ENCODE results near the gene CTDSPL2.
"Not testable (repeated sequence)": the region's sequence is repeated elsewhere in the genome, so short reads cannot be mapped to it uniquely, and the experiment has no call there.

The CTDSPL2 gene

DNA sequence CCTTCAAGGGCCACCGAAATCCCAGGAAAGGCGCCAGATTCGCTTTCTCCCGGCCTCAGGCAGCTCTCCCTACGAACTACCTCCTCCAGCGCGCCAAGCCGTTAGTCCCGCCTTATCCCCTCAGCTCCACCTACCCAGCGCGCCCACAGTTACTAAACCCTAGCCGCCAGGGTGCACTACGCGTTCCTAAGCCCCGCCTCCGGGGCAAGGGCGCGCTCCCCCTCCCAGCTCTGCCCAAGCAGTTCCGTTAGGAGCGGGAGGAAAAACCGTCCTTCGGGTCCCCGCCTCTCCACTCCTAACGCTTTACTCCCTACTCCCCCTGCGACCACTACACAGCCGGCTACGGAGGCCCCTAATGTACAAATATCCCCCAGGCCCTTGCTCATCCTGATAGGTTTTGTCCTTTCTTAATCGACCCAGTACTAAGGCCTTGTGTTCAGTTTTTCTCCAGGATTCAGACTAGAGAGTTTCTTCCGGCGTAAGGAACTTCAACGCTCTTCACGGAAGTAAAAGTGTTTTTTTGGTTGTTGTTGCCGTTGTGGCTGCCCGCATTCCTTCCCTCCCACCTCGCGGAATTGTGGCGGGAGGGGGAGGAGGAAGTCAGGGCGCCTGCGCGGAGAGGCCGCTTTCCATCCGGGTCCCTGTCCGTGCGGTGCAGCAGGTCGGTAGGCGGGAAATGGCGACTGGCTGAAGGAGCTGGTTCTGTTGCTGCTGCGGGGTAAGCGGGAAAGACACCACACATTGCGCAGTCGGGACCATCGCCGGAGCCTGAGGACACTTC lies at the start of gene CTDSPL2:
TSS of gene CTDSPL2 (plus strand) at position 655 of the 781 bp plus-strand sequence. CDS start 31,386 bp downstream, outside the sequence.
- peak; percentile 99 for DNase-seq (ENCODE audit: low spot score)

DNA sequence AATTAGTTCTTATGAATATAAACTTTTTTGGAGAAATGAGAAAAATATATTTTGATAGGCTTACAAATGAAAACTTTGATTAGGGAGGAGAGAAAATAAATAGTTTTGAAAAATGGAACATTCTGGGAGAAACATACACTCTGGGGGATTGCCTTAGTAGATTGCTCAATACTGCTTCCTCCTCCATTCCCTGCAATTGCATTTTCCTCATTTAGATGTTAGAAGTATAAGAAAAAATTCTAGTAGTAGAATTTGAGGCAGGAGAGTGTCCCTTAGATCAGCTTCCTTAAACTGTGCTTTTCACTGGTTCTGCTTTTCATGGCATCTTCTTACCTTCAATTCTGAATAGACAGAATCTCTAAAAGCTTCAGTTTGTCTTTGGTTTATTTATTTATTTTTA lies 46.2 kb upstream of the CTDSPL2 start:
- DNase-seq (ENCODE audit: low spot score): no peak

GRCh38 chr15:44385344-44385942 lies 42.0 kb upstream of the CTDSPL2 start:
- DNase-seq (ENCODE audit: low spot score): no peak

- no peak for DNase-seq (ENCODE audit: low spot score)
These were observed 33.4 kb upstream of the CTDSPL2 start for GRCh38 chr15:44394062-44394461.

- DNase-seq (ENCODE audit: low spot score): no peak
These were observed 32.9 kb upstream of the CTDSPL2 start for GRCh38 chr15:44394562-44394961.

GRCh38 chr15:44397869-44398268 lies 29.6 kb upstream of the CTDSPL2 start:
- DNase-seq (ENCODE audit: low spot score): no peak

GRCh38 chr15:44414001-44414400 lies 13.4 kb upstream of the CTDSPL2 start:
- no peak for DNase-seq (ENCODE audit: low spot score)

- DNase-seq (ENCODE audit: low spot score): peak; percentile 17
These were observed 611 bp downstream of the CTDSPL2 start for GRCh38 chr15:44427756-44428724.

DNA sequence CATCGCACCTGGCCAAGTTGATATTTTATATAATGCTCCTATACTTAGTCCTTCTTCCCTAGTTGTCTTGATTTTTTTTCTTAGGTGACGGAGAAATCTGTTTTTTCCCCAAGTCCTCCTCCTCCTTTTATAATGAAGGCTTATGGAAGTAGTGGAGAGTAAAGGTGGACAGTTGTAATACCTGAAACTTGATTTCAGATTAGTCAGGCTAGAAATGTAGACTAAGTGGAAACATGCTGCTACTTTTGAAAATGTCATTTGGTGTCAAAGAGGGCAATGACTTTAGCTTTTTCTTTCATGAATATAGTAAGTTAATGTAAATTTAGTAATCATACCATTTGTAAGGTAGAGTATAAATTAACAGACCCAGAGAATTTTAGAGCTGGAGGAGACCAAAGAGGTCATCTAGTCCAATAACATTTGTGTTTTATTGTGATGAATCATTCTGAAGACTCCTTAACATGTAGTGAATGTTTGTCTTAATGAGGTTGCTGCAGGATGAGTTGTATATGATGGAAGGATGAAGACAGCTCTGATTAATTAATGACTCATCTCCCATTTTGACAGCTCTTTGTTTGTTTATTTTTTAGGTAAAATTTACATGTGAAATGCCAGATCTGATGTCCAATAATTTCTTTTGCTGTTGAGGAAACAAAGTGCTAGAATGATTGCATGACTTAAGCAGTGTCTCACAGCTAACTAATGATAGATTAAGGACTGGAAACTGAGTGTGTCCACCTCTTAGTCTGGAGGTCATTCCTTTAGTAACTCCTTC lies 8.7 kb downstream of the CTDSPL2 start:
- DNase-seq (ENCODE audit: low spot score): no peak

DNA sequence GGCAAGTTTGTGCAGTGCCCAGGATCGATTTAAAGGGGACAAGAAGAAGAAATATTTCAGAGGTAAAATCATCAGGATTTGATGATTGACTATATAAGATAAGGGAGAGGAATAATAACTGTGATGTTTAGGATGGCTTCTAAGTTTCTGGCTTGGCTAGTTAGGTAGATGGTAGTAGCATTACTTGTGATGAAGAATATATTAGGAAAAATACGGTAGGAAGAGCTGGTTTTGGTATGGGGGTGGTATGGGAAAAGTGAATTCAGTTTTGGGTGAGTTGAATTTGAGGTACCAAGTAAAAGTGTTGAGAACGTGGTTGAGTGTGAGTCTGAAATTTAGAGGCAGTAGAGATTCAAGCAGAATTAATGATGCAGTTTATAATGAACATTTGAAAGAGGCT lies 11.0 kb downstream of the CTDSPL2 start:
- DNase-seq (ENCODE audit: low spot score): no peak

- DNase-seq (ENCODE audit: low spot score): no peak
These were observed 13.7 kb downstream of the CTDSPL2 start for GRCh38 chr15:44441095-44441501.

- no peak for DNase-seq (ENCODE audit: low spot score)
These were observed 16.1 kb downstream of the CTDSPL2 start for GRCh38 chr15:44443515-44443914.

GRCh38 chr15:44447772-44448376 lies 20.4 kb downstream of the CTDSPL2 start:
- no peak for DNase-seq (ENCODE audit: low spot score)

DNA sequence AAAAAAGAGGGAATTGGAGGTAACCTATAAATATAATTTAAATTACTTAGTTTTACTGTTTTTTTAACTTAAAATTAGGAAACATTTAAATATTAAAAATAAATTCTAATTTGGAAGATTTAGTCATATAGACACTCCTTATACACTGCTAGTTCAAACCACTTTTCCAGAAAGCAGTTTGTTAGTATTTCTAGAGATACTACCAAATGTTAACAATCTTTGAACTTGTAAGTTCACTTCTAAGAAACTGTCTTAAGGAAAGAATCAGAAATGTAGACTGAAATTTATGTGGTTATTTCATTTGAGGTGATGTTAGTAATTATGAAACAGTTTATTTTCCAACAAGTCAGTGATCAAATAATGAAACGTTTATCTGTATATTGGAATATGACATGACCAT lies 22.7 kb downstream of the CTDSPL2 start:
- DNase-seq (ENCODE audit: low spot score): no peak

GRCh38 chr15:44453578-44454283 lies 26.3 kb downstream of the CTDSPL2 start:
- not testable (repeated sequence) for DNase-seq (ENCODE audit: low spot score)

- no peak for DNase-seq (ENCODE audit: low spot score)
These were observed 31.0 kb downstream of the CTDSPL2 start for GRCh38 chr15:44458429-44458828.

DNA sequence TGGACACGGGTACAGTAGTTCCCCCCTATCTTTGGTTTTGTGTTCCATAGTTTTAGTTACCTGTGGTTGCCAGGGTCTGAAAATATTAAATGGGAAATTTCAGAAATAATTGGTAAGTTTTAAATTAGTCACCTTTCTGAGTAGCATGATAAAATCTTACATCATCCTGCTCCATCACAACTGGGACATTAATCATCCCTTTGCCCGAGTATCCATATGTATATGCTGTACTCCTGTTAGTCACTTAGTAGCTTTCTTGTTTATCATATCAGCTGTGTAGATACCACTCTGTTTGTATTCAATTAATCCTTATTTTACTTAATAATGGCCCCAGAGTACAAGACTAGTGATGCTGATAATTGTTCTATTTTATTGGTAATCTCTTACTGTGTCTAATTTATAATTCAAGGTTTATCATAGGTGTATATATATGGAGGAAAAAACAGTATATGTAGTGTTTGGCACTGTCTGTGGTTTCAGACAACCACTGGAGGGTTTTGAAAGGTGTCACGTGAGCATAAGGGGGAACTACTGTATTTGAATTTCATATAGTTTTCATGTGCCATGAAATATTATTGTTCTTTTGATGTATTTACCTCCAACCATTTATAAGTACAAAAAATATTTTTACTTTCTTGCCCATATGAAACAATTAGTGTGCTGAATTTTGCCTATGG lies 41.4 kb downstream of the CTDSPL2 start:
- no peak for DNase-seq (ENCODE audit: low spot score)

DNA sequence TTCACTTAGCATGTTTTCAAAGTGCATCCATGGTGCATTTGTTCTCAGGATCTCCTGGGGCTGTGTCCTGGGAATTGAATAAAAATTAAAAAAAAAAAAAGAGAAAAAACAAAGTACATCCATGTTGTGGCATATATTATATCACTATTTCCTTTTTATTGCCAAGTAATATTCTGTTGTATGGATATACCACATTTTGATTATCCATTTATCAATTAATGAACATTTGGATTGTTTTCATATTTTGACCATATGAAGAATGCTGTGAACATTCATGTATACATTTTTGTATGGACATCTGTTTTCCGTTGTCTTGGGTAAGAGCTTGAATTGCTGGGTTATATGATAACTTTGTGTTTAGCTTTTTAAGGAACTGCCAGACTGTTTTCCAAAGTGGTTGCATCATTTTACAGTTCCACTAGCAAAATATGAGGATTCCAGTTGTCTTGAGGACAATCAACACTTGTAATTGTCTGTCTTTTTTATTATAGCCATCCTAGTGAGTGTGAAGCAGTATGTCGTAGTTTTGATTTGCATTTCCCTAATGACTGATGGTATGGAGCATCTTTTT lies 44.5 kb downstream of the CTDSPL2 start:
- no peak for DNase-seq (ENCODE audit: low spot score)

DNA sequence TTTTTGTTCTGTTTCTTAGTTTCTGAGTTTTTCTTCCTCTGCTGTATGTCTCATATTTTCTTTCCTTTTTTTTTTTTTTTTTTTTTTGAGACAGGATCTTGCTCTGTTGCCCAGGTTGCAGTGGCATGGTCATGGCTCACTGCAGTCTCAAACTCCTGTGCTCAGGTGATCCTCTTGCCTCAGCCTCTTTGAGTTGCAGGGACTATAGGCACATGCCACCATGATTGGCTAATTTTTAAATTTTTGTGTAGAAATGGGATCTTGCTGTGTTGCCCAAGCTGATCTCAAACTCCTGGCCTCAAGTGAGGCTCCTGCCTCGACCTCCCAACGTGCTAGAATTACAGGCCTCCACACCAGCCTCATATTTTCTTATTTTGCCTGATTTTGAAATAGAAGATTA lies 51.9 kb downstream of the CTDSPL2 start:
- no peak for DNase-seq (ENCODE audit: low spot score)

DNA sequence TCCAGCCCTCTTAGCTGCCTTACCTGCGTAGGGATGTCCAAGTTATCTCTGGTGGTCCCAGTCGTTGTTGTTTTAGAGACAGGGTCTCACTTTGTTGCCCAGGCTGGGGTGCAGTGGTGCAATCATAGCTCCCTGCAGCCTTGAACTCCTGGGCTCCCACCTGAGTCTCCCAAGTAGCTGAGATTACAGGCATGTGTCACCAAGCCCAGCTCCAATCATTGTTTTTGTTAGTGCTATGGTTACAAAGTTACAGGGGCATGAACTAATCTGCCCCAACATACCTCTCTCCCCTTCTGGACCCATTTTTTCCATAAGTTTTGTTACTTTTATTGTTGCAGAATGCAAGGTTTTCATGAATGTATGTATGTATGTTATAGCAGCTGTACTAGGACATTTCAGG lies 54.7 kb downstream of the CTDSPL2 start:
- DNase-seq (ENCODE audit: low spot score): no peak
